HFFc6 (cell line): ENCODE results near the gene CRHR2. TPM values are rescaled to one million over a fixed set of nuclear protein-coding genes. Genes with fewer than 3 reads are reported as not detected.

Source experiments
- DNase-seq: peaks from one replicate; pipeline ENCODE4 v3.0.0-alpha.2; 2018
- H3K27ac Mint-ChIP-seq: 2 replicates; pipeline ENCODE4 v1.8.0; 2020; ENCODE audit warnings: mild to moderate bottlenecking, mixed read lengths
- H3K27me3 Mint-ChIP-seq: 2 replicates; pipeline ENCODE4 v1.8.0; 2021; ENCODE audit warnings: mild to moderate bottlenecking, moderate library complexity, mixed read lengths; ENCODE audit not compliant: insufficient read depth
- H3K36me3 Mint-ChIP-seq: 2 replicates; pipeline ENCODE4 v1.8.0; 2021; ENCODE audit warnings: low read depth, mixed read lengths
- H3K4me1 Mint-ChIP-seq: 2 replicates; pipeline ENCODE4 v1.8.0; 2020; ENCODE audit warnings: low read depth, mixed read lengths
- H3K4me3 Mint-ChIP-seq: 2 replicates; pipeline ENCODE4 v1.8.0; 2020; ENCODE audit warnings: mild to moderate bottlenecking, moderate library complexity, mixed read lengths
- H3K9me3 Mint-ChIP-seq: 2 replicates; pipeline ENCODE4 v1.8.0; 2020; ENCODE audit warnings: mild to moderate bottlenecking, mixed read lengths
- total RNA-seq, 6 experiments: library from RNA; stranded (reverse); fragmentation: NEBNext Ultra II Directional; extraction: Animal tissue kit (Norgen Biotek cat#: 25700); gene quantifications; 2 replicates in 1 of 6; 3 replicates in 5 of 6; pipeline ENCODE4 v1.2.3, GENCODE V29; 2021
- TF ChIP-seq, protein P1 (sequence below): fragments of 200-600 bp; sonication (generic); IDR thresholded peaks from 2 replicates; pipeline ENCODE4 v1.5.0; 2021; ENCODE audit warnings: antibody characterized with exemption, mild to moderate bottlenecking

Gene CRHR2
- total RNA-seq, 6 experiments from 2014 or later, result not detected

DNA sequence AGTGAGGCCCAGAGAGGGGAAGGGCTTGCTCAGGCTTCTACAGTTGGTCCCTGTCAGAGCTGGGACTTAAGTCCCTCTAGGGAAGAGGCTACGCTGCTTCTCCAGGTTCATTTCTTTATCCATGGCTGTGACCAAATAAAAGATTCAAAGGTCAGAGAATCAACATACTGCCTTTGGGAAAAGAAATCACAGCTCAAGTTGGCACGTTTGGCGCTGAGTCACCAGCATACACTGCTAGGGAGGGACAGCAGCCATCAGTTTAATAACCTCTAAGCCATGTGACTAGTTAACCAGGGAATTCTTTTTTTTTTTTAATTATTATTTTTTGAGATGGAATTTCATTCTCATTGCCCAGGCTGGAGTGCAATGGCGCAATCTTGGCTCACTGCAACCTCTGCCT, 28.4 kb upstream of the CRHR2 start:
- Mint-ChIP-seq H3K27me3 (peaks cover 40% of the 10 kb centered on the region), H3K4me3 (no peak overlapping the region)

DNA sequence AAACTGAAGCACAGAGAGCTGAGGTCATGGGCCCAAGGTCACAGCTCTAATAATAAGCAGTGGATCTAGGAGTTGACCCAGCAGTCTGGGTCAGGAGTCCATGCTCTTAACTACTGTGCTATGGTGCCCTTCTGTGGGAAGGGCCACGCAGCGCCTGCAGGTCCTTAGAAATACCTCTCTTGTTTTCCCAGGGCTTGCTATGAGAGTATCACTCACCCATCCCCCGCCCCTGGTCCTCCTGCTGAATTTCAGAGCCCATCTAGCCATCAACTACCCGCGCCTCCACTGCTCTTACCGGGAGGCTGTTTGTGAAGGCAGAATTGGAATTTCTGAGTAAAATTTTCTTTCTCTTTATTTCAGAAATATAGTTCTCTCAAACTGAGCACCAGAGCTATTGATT, 27.3 kb upstream of the CRHR2 start:
- H3K9me3 Mint-ChIP-seq, result no peaks in the 10 kb centered on the region
- H3K27me3 Mint-ChIP-seq, result peaks cover 37% of the 10 kb centered on the region
- no peak overlapping the region for H3K27ac Mint-ChIP-seq
- DNase-seq, result no peak
- TF ChIP-seq, protein P1, sequence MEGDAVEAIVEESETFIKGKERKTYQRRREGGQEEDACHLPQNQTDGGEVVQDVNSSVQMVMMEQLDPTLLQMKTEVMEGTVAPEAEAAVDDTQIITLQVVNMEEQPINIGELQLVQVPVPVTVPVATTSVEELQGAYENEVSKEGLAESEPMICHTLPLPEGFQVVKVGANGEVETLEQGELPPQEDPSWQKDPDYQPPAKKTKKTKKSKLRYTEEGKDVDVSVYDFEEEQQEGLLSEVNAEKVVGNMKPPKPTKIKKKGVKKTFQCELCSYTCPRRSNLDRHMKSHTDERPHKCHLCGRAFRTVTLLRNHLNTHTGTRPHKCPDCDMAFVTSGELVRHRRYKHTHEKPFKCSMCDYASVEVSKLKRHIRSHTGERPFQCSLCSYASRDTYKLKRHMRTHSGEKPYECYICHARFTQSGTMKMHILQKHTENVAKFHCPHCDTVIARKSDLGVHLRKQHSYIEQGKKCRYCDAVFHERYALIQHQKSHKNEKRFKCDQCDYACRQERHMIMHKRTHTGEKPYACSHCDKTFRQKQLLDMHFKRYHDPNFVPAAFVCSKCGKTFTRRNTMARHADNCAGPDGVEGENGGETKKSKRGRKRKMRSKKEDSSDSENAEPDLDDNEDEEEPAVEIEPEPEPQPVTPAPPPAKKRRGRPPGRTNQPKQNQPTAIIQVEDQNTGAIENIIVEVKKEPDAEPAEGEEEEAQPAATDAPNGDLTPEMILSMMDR, result no peak
- H3K4me3 Mint-ChIP-seq, result no peak overlapping the region
- H3K4me1 Mint-ChIP-seq, result no peaks in the 10 kb centered on the region
- no peaks in the 10 kb centered on the region for H3K36me3 Mint-ChIP-seq

More for the DNA sequence above, 28.4 kb upstream of the CRHR2 start:
- Mint-ChIP-seq H3K27ac (no peak overlapping the region), H3K9me3 (no peaks in the 10 kb centered on the region), H3K36me3 (no peaks in the 10 kb centered on the region), H3K4me1 (no peaks in the 10 kb centered on the region)
- TF ChIP-seq, protein P1, result no peak
- no peak for DNase-seq

DNA sequence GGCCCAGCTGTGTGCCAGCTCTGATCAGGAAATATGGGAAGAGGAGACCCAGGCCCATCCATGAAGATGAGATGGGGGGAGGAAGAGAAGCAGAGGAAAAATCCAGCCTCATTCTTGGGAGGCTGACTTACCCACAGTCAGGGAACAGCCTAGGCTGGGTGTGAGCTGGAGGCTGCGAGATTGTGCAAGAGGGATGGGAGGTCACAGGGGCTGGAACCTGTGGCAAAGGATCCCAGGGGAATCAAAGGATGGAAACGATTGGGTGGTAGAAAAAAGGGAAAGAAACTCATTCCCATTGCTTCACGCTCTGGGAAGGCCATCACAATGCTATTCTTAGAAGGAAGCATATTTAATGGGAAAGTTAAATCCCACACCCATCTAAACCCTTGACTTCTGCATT, 26.7 kb upstream of the CRHR2 start:
- no peaks in the 10 kb centered on the region for H3K36me3 Mint-ChIP-seq
- DNase-seq, result no peak
- peaks cover 40% of the 10 kb centered on the region for H3K27me3 Mint-ChIP-seq
- TF ChIP-seq, protein P1, result no peak
- no peak overlapping the region for H3K4me3 Mint-ChIP-seq
- no peaks in the 10 kb centered on the region for H3K4me1 Mint-ChIP-seq
- H3K27ac Mint-ChIP-seq, result no peak overlapping the region
- H3K9me3 Mint-ChIP-seq, result no peaks in the 10 kb centered on the region

DNA sequence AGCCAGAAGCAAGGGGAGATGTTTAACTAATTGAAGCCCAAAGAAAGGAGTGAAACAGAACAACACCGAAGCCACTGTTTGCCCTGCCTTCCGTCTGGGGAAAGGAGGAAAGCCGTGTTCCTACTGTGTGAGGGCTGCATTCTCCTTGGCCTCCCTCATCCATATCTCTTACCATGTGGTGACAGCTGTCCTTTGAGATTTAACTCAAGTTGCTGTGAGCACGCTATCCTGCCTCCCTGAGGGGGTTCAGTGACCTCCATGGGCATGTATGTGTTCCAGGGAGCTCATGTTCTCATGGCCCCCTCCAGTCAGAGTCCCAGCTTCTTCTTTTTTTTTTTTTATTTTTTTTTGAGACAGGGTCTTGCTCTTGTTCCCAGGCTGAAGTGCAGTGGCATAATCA, 26.2 kb upstream of the CRHR2 start:
- H3K9me3 Mint-ChIP-seq, result no peaks in the 10 kb centered on the region
- TF ChIP-seq, protein P1, result no peak
- H3K36me3 Mint-ChIP-seq, result no peaks in the 10 kb centered on the region
- peaks cover 44% of the 10 kb centered on the region for H3K27me3 Mint-ChIP-seq
- DNase-seq, result no peak
- no peak overlapping the region for H3K4me3 Mint-ChIP-seq
- H3K27ac Mint-ChIP-seq, result no peak overlapping the region
- H3K4me1 Mint-ChIP-seq, result no peaks in the 10 kb centered on the region

DNA sequence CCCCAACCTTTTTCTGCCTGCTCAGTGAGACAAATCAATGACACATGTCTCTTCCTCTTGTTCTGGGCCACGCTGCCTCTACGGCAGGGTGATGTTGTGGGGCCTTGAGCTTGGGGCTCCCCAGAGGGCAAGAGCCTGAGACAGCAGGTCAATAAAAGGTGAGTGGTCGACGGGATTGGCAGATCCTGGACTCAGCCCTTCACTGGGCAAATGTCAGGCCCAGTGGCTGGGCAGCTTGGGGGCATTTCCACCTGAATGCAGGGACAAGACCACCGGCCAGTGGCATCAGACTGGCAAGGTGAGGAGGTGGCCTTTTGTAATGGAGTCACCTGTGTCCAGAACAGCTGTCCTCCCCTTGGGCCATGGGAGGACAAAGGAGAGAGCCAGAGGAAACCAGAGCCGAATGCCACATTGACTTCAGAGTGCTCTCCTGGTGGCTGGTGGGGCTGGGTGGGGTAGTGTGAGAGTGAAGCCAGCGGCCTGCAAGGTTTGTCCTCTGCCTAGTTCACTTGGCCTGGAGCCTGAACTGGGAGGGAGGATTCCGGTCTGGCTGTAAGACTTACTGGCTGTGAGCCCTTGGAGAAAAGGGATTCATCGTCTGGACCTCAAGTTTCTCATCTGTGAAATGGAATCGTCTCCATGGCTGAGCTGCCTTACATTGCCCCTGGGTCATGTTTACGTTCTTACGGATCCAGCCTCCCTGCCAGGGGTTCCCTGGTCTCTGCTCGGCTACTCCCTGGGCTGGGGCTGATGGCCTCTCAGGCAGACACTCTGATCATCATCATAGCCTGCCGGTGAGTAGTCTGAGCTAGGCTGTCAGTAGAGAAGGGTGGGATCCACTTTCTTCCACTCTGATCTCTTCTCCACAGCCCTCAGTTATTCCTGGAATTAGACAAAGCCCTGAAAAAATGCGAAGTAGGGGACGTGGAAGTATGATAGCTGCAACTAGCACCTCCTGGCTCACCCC, 25.4 kb upstream of the CRHR2 start:
- Mint-ChIP-seq H3K36me3 (no peaks in the 10 kb centered on the region), H3K27me3 (peaks cover 48% of the 10 kb centered on the region), H3K27ac (no peak overlapping the region), H3K9me3 (no peaks in the 10 kb centered on the region), H3K4me3 (no peak overlapping the region), H3K4me1 (no peaks in the 10 kb centered on the region)
- DNase-seq, result no peak
- TF ChIP-seq, protein P1, result no peak
